Measurements from ENCODE around the gene PATL1. TPM values are rescaled to one million over a fixed set of nuclear protein-coding genes. Genes with fewer than 3 reads are reported as not detected.

Gene PATL1
- total RNA-seq, 2 experiments from 2014 or later: 56.7 to 56.8 TPM

- intact Hi-C loops (cut with micrococcal nuclease): loop anchor here (10.0 kb wide), 1 partner anchor 505 kb away; the partner anchor contains the start of gene FAM111B
- peaks cover 48% of the 10 kb centered on the region for H3K4me1 Mint-ChIP-seq (ENCODE audit: low read depth)
- H3K27me3 Mint-ChIP-seq (ENCODE audit: low read depth): no peaks in the 10 kb centered on the region
- peaks cover 30% of the 10 kb centered on the region for H3K36me3 Mint-ChIP-seq (ENCODE audit: low read depth)
- CTCF ChIA-PET: interaction anchor here (0.6 to 1.7 kb wide), 2 partner anchors 14 to 73 kb away, joined by 4 to 8 read pairs; no protein-coding TSS in a partner anchor
- DNase-seq: peak; percentile 32
- H3K9me3 Mint-ChIP-seq: no peaks in the 10 kb centered on the region
- H3K4me3 Mint-ChIP-seq: no peak overlapping the region
- no peak overlapping the region for H3K27ac Mint-ChIP-seq
Observed at GRCh38 chr11:59610289-59610688, 58.5 kb downstream of the PATL1 start.

GRCh38 chr11:59607703-59608454, 61.0 kb downstream of the PATL1 start:
- intact Hi-C loops (cut with micrococcal nuclease): no loop called here
- H3K36me3 Mint-ChIP-seq (ENCODE audit: low read depth): peaks cover 34% of the 10 kb centered on the region
- H3K27me3 Mint-ChIP-seq (ENCODE audit: low read depth): no peaks in the 10 kb centered on the region
- H3K4me3 Mint-ChIP-seq: no peak overlapping the region
- H3K27ac Mint-ChIP-seq: no peak overlapping the region
- no peaks in the 10 kb centered on the region for H3K9me3 Mint-ChIP-seq
- DNase-seq: no peak
- CTCF ChIA-PET: interaction anchor here (0.6 to 1.1 kb wide), 2 partner anchors 40 to 71 kb away, joined by 3 read pairs; no protein-coding TSS in a partner anchor
- H3K4me1 Mint-ChIP-seq (ENCODE audit: low read depth): peaks cover 39% of the 10 kb centered on the region

- no peak overlapping the region for H3K27ac Mint-ChIP-seq
- CTCF ChIA-PET: no interaction called here
- H3K36me3 Mint-ChIP-seq (ENCODE audit: low read depth): peaks cover 42% of the 10 kb centered on the region
- no peaks in the 10 kb centered on the region for H3K9me3 Mint-ChIP-seq
- no peak overlapping the region for H3K4me3 Mint-ChIP-seq
- H3K4me1 Mint-ChIP-seq (ENCODE audit: low read depth): peaks cover 10% of the 10 kb centered on the region
- intact Hi-C loops (cut with micrococcal nuclease): no loop called here
- no peak for DNase-seq
- no peaks in the 10 kb centered on the region for H3K27me3 Mint-ChIP-seq (ENCODE audit: low read depth)
Observed at GRCh38 chr11:59602432-59602831, 66.4 kb downstream of the PATL1 start.

- peaks cover 40% of the 10 kb centered on the region for H3K36me3 Mint-ChIP-seq (ENCODE audit: low read depth)
- no peaks in the 10 kb centered on the region for H3K27me3 Mint-ChIP-seq (ENCODE audit: low read depth)
- no peaks in the 10 kb centered on the region for H3K9me3 Mint-ChIP-seq
- H3K4me1 Mint-ChIP-seq (ENCODE audit: low read depth): peaks cover 10% of the 10 kb centered on the region
- CTCF ChIA-PET: no interaction called here
- no peak overlapping the region for H3K27ac Mint-ChIP-seq
- intact Hi-C loops (cut with micrococcal nuclease): no loop called here
- no peak for DNase-seq
- H3K4me3 Mint-ChIP-seq: no peak overlapping the region
Observed at GRCh38 chr11:59601788-59602187, 67.0 kb downstream of the PATL1 start.

GRCh38 chr11:59600636-59601035, 68.2 kb downstream of the PATL1 start:
- CTCF ChIA-PET: no interaction called here
- Mint-ChIP-seq H3K27me3 (ENCODE audit: low read depth) (no peaks in the 10 kb centered on the region), H3K4me3 (no peak overlapping the region), H3K9me3 (no peaks in the 10 kb centered on the region), H3K4me1 (ENCODE audit: low read depth) (peaks cover 10% of the 10 kb centered on the region), H3K27ac (peak overlapping the region; percentile 31), H3K36me3 (ENCODE audit: low read depth) (peaks cover 41% of the 10 kb centered on the region)
- DNase-seq: no peak
- intact Hi-C loops (cut with micrococcal nuclease): no loop called here

GRCh38 chr11:59600234-59600633, 68.6 kb downstream of the PATL1 start:
- peaks cover 10% of the 10 kb centered on the region for H3K4me1 Mint-ChIP-seq (ENCODE audit: low read depth)

GRCh38 chr11:59598961-59599360, 69.9 kb downstream of the PATL1 start:
- intact Hi-C loops (cut with micrococcal nuclease): no loop called here
- DNase-seq: no peak
- no peak overlapping the region for H3K4me3 Mint-ChIP-seq
- no peaks in the 10 kb centered on the region for H3K27me3 Mint-ChIP-seq (ENCODE audit: low read depth)
- no peak overlapping the region for H3K27ac Mint-ChIP-seq
- no peaks in the 10 kb centered on the region for H3K9me3 Mint-ChIP-seq
- peaks cover 52% of the 10 kb centered on the region for H3K36me3 Mint-ChIP-seq (ENCODE audit: low read depth)
- CTCF ChIA-PET: interaction anchor here (1.7 kb wide), 1 partner anchor 13 kb away, joined by 5 read pairs; no protein-coding TSS in a partner anchor
- peaks cover 7% of the 10 kb centered on the region for H3K4me1 Mint-ChIP-seq (ENCODE audit: low read depth)

More at GRCh38 chr11:59600234-59600633, 68.6 kb downstream of the PATL1 start:
- Mint-ChIP-seq H3K4me3 (no peak overlapping the region), H3K9me3 (no peaks in the 10 kb centered on the region), H3K36me3 (ENCODE audit: low read depth) (peaks cover 45% of the 10 kb centered on the region), H3K27me3 (ENCODE audit: low read depth) (no peaks in the 10 kb centered on the region), H3K27ac (no peak overlapping the region)
- CTCF ChIA-PET: no interaction called here
- intact Hi-C loops (cut with micrococcal nuclease): no loop called here
- no peak for DNase-seq

Small RNA genes lying within 50 kb of the gene (microRNA-seq; reads per million reads assigned to microRNA genes)
- not detected for gene MIR3162 (ENCODE audit: borderline microRNAs expressed, borderline replicate concordance)

Other genes with a start within 250 kb of the PATL1 start
- gene OR5A2, start 242.6 kb downstream of the PATL1 start, total RNA-seq: not detected
- gene OR5A1, start 232.6 kb downstream of the PATL1 start, total RNA-seq: not detected
- not detected for gene OR4D6, start 212.1 kb downstream of the PATL1 start, total RNA-seq
- not detected for gene OR4D10, start 195.7 kb downstream of the PATL1 start, total RNA-seq
- not detected for gene OR4D11, start 165.5 kb downstream of the PATL1 start, total RNA-seq
- not detected for gene OR4D9, start 157.5 kb downstream of the PATL1 start, total RNA-seq
- gene OSBP, start 53.3 kb downstream of the PATL1 start, total RNA-seq: 10 to 100 TPM; 33.9 to 37.0 TPM
- not detected for gene OR10V1, start 44.8 kb upstream of the PATL1 start, total RNA-seq
- 1 to 10 TPM; 5.4 to 5.5 TPM for gene STX3, start 86.3 kb upstream of the PATL1 start, total RNA-seq
- 10 to 100 TPM; 59.5 to 63.2 TPM for gene MRPL16, start 141.7 kb upstream of the PATL1 start, total RNA-seq
- gene CBLIF, start 176.5 kb upstream of the PATL1 start, total RNA-seq: not detected
- not detected for gene TCN1, start 197.4 kb upstream of the PATL1 start, total RNA-seq
- gene OOSP3, start 209.7 kb upstream of the PATL1 start, total RNA-seq: not detected

Data from activated naive CD4-positive, alpha-beta T cell treated with anti-CD3 and anti-CD28 coated beads for 36 hours (primary cell).